SH-SY5Y (cell line): ENCODE results near the gene OPCML.

Experiments
- GATA2 ChIP-seq: IDR thresholded peaks from 2 replicates; pipeline ENCODE4 v1.6.1; 2011; ENCODE audit warnings: mild to moderate bottlenecking, low read depth, low read length
- GATA3 ChIP-seq: IDR thresholded peaks from 2 replicates; pipeline ENCODE4 v1.6.1; 2011; ENCODE audit warnings: low read depth, mild to moderate bottlenecking, low read length, moderate library complexity

GRCh38 chr11:132862933-132863332 is 669.4 kb downstream of the OPCML start:
- TF ChIP-seq GATA2 (no peak), GATA3 (no peak)
